ENCODE measurements around the gene IGDCC3.

- TF ChIP-seq POLR2A (IDR thresholded peaks at IDR 0.05), result no peak
- TF ChIP-seq, protein P1, sequence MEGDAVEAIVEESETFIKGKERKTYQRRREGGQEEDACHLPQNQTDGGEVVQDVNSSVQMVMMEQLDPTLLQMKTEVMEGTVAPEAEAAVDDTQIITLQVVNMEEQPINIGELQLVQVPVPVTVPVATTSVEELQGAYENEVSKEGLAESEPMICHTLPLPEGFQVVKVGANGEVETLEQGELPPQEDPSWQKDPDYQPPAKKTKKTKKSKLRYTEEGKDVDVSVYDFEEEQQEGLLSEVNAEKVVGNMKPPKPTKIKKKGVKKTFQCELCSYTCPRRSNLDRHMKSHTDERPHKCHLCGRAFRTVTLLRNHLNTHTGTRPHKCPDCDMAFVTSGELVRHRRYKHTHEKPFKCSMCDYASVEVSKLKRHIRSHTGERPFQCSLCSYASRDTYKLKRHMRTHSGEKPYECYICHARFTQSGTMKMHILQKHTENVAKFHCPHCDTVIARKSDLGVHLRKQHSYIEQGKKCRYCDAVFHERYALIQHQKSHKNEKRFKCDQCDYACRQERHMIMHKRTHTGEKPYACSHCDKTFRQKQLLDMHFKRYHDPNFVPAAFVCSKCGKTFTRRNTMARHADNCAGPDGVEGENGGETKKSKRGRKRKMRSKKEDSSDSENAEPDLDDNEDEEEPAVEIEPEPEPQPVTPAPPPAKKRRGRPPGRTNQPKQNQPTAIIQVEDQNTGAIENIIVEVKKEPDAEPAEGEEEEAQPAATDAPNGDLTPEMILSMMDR (IDR thresholded peaks at IDR 0.05), result no peak
These were observed 14.0 kb downstream of the IGDCC3 start for GRCh38 chr15:65363766-65364165.

Data from testis (tissue), 2 donors.